Stimulated activated memory B cell treated with anti-CD40 and anti-IgM and Interleukin-4, amounts not matched to agents 10 μg/mL and 1 μg/mL and 100 μg/mL, for 72 hours (primary cell): ENCODE results near the gene SMS.
"Not testable (repeated sequence)": the region's sequence is repeated elsewhere in the genome, so short reads cannot be mapped to it uniquely, and the experiment has no call there.

Experiments
- ATAC-seq: fragments of 150-1000 bp; cut with Tn5 transposase; 2 replicates; pipeline ENCODE4 v1.10.0; 2021
- H3K27ac Mint-ChIP-seq: one replicate; pipeline ENCODE4 v1.8.0; 2022; ENCODE audit warnings: mild to moderate bottlenecking, mixed read lengths
- H3K27me3 Mint-ChIP-seq: one replicate; pipeline ENCODE4 v1.8.0; 2022; ENCODE audit warnings: mixed read lengths
- H3K36me3 Mint-ChIP-seq: one replicate; pipeline ENCODE4 v1.8.0; 2022; ENCODE audit warnings: mixed read lengths
- H3K4me1 Mint-ChIP-seq: one replicate; pipeline ENCODE4 v1.8.0; 2022; ENCODE audit warnings: mixed read lengths
- H3K4me3 Mint-ChIP-seq: one replicate; pipeline ENCODE4 v1.8.0; 2022; ENCODE audit warnings: mild to moderate bottlenecking, moderate library complexity, mixed read lengths
- H3K9me3 Mint-ChIP-seq: one replicate; pipeline ENCODE4 v1.8.0; 2022; ENCODE audit warnings: mixed read lengths

SMS gene

DNA sequence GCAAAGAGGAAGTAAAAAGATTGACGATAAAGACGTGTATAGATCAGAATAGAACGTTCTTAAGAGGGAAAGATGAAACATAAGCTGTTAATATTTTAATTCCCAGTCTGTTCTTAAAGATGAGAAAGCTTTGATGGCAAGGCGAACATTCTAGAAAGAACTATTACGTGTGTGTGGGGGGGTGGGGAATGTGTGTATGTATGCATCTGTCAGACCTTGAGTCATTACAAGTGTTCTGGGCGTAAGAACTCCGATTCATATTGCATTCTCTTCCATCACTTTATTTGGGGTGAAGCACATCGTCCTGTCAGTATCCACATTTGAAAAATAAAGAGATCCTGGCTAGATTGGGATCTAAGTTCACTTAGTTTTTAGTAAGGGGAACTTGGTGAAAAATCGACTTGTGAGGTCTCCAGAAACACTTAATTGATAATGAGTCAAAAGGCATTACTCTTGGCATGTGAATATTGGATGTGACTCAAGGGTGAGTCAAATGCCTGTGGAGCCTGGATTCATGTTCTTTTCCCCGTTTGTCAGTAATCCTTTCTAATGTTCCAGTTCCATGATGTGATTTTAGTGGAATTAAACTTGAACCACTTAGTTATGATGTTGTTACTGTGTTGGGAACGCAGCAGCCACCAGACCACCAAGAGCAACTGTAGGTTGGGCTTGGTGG lies 3.1 kb downstream of the SMS start:
- Mint-ChIP-seq H3K4me3 (peak overlapping the region; percentile 58), H3K27me3 (no peaks in the 10 kb centered on the region), H3K4me1 (peaks cover 35% of the 10 kb centered on the region), H3K9me3 (no peaks in the 10 kb centered on the region), H3K36me3 (peaks cover 6% of the 10 kb centered on the region), H3K27ac (peak overlapping the region; percentile 63)
- no peak for ATAC-seq

DNA sequence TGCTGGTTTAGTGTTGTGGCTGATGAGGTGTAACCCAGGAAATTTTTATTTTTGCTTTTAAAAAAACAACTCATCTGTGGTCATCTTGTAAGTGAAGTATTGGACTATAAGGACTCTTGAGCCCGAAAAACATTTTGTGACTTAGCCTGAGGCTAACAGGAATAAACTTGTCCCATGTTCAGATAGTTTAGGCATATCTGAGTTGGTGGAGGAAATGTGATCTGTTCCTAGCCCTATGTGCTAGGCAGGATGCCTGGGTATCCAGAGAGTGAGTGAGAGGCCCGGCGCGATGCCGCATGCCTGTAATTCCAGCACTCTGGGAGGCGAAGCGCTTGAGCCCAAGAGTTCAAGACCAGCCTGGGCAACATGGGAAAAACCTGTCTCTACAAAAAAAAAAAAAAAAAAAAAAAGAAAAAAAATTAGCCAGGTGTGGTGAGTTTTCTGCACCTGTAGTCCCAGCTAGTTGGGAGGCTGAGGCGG lies 3.7 kb downstream of the SMS start:
- Mint-ChIP-seq H3K9me3 (no peaks in the 10 kb centered on the region), H3K4me1 (peaks cover 35% of the 10 kb centered on the region), H3K4me3 (no peak overlapping the region), H3K27ac (peak overlapping the region; percentile 63), H3K36me3 (peaks cover 6% of the 10 kb centered on the region), H3K27me3 (no peaks in the 10 kb centered on the region)
- ATAC-seq, result no peak

DNA sequence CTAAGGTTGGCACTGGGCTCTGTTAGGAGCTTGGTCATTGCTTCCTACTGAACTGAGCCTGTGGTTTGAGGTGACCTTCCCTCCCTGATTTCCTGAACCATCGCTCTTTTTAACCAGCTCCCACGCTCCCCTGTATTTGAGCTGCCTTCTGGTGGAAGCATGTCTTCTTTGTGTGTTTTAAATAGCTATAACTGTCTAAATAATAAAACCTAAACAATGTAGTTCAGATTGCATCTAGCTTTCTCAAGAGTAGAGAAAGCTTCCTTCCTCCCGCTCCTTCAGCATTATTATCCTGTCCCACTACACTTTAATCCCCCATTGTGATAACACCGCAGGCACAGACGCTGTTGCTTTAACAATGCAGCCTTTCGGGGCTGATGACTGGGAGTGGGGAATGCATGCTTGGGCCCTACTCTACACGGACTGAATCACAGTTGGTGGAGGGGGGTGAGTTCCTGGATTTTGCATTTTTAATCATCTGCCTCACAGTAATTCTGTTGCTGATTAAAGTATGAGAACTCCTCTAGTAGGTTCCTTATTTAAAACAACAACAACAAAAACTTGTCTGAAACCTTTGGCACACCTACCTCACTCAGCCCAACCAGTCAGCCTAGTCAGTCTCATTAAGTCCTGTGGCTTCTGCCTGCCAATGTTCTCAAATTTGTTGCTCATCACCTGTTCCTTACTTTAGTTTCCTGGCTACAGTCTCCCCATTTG lies 6.6 kb downstream of the SMS start:
- Mint-ChIP-seq H3K4me1 (peaks cover 40% of the 10 kb centered on the region), H3K4me3 (no peak overlapping the region), H3K9me3 (no peaks in the 10 kb centered on the region), H3K27me3 (no peaks in the 10 kb centered on the region), H3K36me3 (peaks cover 10% of the 10 kb centered on the region), H3K27ac (no peak overlapping the region)
- no peak for ATAC-seq

DNA sequence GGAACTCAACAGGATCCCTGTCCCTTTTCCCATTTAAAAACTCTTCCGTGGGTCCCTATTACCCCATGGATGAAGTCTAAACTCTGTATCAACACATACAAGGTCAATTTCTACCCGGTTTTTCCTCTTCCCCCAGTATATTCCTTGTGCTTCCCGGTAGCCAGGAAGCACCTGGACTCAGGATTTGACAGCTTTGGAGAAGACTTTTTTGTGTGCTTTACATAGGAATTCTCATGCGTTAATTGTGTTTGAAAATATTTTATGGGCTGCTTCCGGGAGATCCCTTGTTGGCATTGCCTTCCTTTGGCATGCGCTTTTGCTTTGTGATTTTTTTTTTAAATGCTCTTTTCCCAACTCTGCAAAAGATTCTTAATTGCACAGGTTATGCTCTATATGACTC lies 7.2 kb downstream of the SMS start:
- no peak overlapping the region for H3K27ac Mint-ChIP-seq
- H3K36me3 Mint-ChIP-seq, result peaks cover 10% of the 10 kb centered on the region
- no peaks in the 10 kb centered on the region for H3K27me3 Mint-ChIP-seq
- H3K4me1 Mint-ChIP-seq, result peaks cover 39% of the 10 kb centered on the region
- H3K4me3 Mint-ChIP-seq, result no peak overlapping the region
- no peaks in the 10 kb centered on the region for H3K9me3 Mint-ChIP-seq
- no peak for ATAC-seq

DNA sequence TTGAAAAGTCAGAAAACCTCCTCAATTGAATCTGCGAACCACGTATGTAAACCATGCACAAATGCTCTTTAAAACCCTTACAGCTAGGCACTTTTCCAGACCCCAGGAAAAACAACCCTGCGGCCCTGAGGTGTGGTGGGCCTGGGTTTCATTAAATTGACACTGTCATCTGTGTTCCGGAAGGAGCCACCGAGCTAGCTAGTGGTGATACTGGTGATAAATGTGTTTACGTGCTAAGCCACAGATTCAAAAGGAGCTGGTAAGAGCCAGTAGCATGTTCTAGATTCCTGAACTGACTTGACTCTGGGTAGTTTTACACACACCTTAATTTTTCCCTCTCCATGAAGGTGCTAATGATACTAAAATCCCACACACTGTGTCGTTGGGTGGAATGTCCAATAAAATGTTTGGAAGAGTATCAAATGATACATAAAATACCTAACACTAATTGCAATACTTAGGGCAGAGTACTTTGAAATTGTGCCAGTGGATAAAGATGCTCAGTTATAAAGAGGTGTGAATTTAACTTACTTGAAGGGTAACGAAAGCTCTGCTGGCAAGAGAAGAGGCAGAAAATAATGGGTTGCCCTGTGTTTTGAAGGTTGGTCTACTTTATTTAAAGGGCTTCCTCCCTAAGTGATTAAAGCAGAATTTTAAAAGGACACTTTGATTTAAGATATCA lies 8.5 kb downstream of the SMS start:
- no peaks in the 10 kb centered on the region for H3K9me3 Mint-ChIP-seq
- peaks cover 4% of the 10 kb centered on the region for H3K36me3 Mint-ChIP-seq
- no peak overlapping the region for H3K27ac Mint-ChIP-seq
- H3K27me3 Mint-ChIP-seq, result no peaks in the 10 kb centered on the region
- ATAC-seq, result no peak
- peaks cover 29% of the 10 kb centered on the region for H3K4me1 Mint-ChIP-seq
- H3K4me3 Mint-ChIP-seq, result no peak overlapping the region

DNA sequence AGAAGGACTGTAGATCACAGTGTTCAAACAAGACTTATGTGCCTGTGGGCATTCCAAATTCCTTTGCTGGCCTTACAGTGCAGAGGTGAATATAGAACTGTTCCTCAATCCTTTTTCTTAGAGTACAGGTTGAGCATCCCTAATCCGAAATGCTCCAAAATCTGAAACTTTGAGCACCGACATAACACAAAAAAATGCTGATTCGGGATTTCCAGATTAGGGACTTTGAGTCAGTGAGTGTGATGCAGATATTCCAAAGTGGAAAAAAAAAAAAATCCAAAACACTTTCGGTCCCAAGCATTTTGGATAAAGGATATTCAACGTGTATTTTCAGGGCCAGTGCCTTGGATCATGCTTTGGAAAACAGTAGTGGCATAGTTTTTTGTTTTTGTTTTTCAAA lies 9.2 kb downstream of the SMS start:
- Mint-ChIP-seq H3K4me3 (no peak overlapping the region), H3K36me3 (peaks cover 4% of the 10 kb centered on the region), H3K27me3 (no peaks in the 10 kb centered on the region), H3K4me1 (peaks cover 29% of the 10 kb centered on the region), H3K27ac (no peak overlapping the region), H3K9me3 (no peaks in the 10 kb centered on the region)
- ATAC-seq, result no peak

DNA sequence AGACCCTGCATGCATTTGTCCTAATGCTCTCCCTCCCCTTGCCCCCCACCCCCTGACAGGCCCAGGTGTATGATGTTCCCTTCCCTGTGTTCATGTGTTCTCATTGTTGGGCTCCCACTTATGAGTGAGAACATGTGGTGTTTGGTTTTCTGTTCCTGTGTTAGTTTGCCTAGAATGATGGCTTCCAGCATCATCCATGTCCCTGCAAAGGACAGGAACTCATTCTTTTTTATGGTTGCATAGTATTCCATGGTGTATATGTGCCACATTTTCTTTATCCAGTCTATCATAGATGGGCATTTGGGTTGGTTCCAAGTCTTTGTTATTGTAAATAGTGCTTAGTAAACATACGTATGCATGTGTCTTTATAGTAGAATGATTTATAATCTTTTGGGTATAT lies 10.0 kb downstream of the SMS start:
- H3K27me3 Mint-ChIP-seq, H3K36me3 Mint-ChIP-seq, H3K9me3 Mint-ChIP-seq, H3K27ac Mint-ChIP-seq, H3K4me3 Mint-ChIP-seq, ATAC-seq: not testable (repeated sequence)
- H3K4me1 Mint-ChIP-seq, result peaks cover 34% of the 10 kb centered on the region

DNA sequence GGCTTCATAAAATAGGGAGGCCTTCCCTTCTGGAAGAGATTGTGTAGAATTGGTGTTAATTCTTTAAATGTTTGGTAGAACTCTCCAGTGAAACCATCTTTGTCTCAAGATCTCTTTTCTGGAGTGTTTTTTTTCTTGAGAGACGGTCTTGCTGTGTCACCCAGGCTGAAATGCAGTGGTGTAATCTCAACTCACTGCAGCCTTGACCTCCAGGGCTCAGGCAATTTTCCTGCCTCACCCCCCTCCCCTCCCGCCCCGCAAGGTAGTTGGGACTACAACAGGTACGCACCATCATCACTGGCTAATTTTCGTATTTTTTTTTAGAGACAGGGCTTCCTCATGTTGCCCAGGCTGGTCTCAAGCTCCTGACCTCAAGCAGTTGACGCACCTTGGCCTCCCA lies 12.1 kb downstream of the SMS start:
- Mint-ChIP-seq H3K27me3 (no peaks in the 10 kb centered on the region), H3K36me3 (peaks cover 10% of the 10 kb centered on the region), H3K4me1 (peaks cover 23% of the 10 kb centered on the region), H3K9me3 (no peaks in the 10 kb centered on the region), H3K4me3 (no peak overlapping the region), H3K27ac (no peak overlapping the region)
- no peak for ATAC-seq

DNA sequence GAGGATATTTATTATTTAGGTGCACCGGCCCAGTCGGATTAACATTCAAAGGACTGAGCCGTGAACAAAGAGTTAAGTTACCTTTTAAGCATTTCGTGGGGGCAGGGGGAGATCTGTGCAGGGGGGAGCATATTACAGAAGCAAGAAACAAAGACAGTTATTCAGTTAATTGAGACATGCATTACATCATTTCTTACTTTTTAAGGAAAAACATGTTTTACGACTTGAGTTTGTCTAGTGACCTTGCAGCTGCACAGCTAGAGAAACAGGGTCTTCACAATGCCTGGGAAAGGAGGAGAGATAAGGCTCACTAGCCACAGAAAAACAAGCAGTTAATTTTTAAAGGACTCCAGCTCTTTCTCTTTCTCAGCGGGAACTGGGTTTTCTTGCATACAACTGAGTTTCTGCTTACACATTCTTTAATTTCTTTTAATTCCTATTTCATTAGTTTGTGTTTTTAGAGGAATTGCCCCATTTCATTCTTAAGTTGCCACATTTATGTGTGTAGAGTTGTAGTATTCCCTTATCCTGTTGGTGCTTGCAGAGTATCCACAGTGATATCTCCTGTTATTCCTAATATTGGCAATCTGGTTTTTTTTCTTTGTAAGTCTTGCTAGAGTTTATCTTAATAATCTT lies 12.8 kb downstream of the SMS start:
- Mint-ChIP-seq H3K4me1 (peaks cover 25% of the 10 kb centered on the region), H3K36me3 (peaks cover 10% of the 10 kb centered on the region)
- ATAC-seq, H3K4me3 Mint-ChIP-seq, H3K9me3 Mint-ChIP-seq, H3K27me3 Mint-ChIP-seq, H3K27ac Mint-ChIP-seq: not testable (repeated sequence)

DNA sequence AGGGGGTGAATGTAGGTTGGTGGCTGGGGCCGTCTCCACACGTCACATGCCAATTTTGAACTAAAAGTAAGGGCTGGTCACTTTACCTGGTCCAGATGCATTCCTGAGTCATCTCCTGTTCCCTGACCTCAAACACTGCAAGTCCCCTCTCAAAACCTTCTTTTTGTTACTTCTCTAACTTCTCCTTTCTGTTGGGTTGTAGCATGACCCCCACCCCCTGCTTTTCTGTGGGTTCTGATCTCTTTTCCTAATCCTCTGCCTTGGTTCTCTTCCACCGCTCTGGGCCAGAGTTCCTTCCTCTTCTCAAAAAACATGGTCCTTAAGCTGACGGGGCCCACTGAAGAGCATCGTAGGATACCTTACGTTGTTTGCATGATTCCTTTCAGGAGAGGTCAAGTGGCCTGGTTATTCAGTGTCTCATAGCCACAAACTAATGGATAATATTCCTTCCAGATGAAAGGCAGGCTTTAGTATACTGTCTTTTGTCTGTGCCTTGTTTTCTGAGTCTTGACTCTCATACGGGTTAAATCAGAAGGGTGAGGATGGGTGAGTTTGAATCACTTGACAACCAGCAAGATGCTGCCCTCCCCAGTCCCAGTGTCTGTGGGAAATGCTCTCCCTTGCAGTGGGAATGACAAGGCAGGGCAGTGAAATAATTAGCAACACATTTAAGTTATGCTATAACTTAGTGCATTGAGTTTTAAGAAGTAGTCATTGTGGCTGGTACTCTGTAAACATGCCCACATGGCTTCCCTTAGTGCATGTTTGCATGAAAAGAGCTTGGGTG lies 15.1 kb downstream of the SMS start:
- Mint-ChIP-seq H3K27ac (peak overlapping the region; percentile 62), H3K4me3 (no peak overlapping the region), H3K4me1 (peaks cover 43% of the 10 kb centered on the region), H3K36me3 (peaks cover 6% of the 10 kb centered on the region), H3K9me3 (no peaks in the 10 kb centered on the region), H3K27me3 (no peaks in the 10 kb centered on the region)
- no peak for ATAC-seq

DNA sequence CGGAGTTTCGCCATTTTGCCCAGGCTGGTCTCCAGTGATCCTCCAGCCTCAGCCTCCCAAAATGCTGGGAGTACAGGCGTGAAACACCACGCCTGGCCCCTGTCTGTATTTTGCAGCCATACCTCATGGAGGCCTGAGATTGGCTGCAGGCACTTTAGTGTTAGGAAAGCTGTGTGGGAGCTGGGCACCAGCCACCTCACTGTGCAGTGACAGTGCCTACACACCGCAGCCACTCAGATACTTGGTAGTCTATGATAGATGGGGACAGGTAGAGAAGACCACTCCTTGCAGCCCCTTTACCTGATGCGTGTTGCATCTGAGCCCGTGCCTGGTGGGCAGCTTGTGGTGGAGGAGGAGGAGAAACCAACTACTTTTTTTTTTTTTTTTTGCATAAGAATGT lies 16.3 kb downstream of the SMS start:
- Mint-ChIP-seq H3K4me1 (peaks cover 48% of the 10 kb centered on the region), H3K4me3 (no peak overlapping the region), H3K27ac (no peak overlapping the region), H3K27me3 (no peaks in the 10 kb centered on the region), H3K36me3 (peaks cover 12% of the 10 kb centered on the region), H3K9me3 (no peaks in the 10 kb centered on the region)
- ATAC-seq, result no peak

DNA sequence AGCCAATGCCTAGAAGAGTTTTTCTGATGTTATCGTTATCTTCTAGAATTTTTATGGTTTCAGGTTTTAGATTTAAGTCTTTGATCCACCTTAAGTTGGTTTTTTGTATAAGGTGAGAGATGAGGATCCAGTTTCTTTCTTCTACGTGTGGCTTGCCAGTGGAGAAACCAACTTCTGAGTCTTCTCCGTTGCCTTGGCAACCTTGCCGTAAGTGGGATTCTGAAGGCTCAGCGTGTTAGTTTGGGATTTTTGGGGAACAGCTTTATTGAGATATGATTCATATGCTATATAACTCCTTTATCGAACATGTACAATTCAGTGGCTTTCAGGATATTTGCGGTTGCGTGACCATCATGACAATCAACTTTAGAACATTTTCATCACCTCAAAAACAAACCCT lies 17.7 kb downstream of the SMS start:
- Mint-ChIP-seq H3K9me3 (no peaks in the 10 kb centered on the region), H3K36me3 (peaks cover 12% of the 10 kb centered on the region), H3K4me1 (peaks cover 49% of the 10 kb centered on the region), H3K27ac (no peak overlapping the region), H3K27me3 (no peaks in the 10 kb centered on the region), H3K4me3 (no peak overlapping the region)
- ATAC-seq, result no peak

DNA sequence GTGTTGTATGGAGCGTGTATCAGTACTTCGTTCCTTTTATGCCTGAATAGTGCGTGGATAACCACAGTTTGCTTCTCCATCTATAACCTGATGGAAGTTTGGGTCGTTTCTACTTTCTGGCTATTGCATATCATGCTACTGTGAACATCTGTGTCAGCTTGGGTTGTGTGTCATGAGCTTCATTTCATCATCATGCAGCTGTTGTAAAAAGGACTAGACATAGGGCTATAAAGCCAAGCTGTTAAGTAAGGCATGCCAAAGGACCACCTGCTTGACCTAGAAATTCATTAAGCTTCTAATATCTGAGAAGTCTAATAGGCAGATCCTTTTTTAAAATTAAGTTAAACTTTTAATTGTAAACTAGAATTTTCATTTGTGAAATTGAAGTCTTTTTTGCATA lies 18.4 kb downstream of the SMS start:
- H3K4me1 Mint-ChIP-seq, result peaks cover 49% of the 10 kb centered on the region
- H3K9me3 Mint-ChIP-seq, result no peaks in the 10 kb centered on the region
- no peak overlapping the region for H3K27ac Mint-ChIP-seq
- peaks cover 12% of the 10 kb centered on the region for H3K36me3 Mint-ChIP-seq
- no peak for ATAC-seq
- no peaks in the 10 kb centered on the region for H3K27me3 Mint-ChIP-seq
- H3K4me3 Mint-ChIP-seq, result no peak overlapping the region

DNA sequence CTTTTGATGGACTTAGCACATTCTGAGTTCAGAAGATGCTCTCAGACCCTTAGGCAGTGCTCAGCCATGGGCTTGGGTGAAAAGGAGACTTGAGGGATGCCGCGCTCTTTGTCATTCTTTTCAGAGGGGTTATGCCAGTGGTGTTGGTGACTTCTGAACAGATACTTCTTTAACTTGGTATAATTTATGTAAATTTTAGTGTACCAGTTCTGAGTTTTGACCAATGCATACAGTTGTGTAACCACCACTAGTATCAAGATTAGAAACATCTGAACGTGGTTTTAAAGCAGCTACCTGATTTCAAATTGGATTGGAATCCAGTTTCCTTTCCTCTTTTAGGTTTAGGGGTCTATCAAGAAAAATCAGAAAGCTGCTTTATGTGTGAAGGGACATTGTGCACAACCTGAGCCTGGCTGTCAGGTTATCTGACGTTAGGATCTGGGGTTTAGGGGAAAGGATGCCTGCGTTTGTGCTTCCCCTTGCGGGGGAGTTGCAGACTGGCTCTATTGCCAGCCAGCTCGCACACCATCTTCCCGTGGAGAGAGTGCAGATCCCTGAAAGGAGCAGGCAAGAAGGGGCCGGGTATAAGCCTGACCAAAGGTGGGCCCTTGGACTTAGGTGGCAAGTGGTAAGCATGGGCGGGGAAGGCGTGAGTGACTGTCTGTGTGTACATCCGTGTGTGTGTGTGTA lies 19.0 kb downstream of the SMS start:
- peak; percentile 27 for ATAC-seq
- Mint-ChIP-seq H3K27me3 (no peaks in the 10 kb centered on the region), H3K4me3 (peak overlapping the region; percentile 65), H3K27ac (peak overlapping the region; percentile 76), H3K36me3 (peaks cover 12% of the 10 kb centered on the region), H3K4me1 (peaks cover 49% of the 10 kb centered on the region), H3K9me3 (no peaks in the 10 kb centered on the region)
